BLaER1 (cell line): ENCODE measurements around the gene SAMD5.
A peak's percentile ranks its signal among the peaks of the same experiment; 100 is the strongest.

Source experiments
- H3K27ac ChIP-seq: shearing (Covaris generic); formaldehyde crosslinking; 2 replicates; pipeline ENCODE4 v1.8.1; 2022
- H3K27me3 ChIP-seq: shearing (Covaris generic); formaldehyde crosslinking; 2 replicates; pipeline ENCODE4 v1.8.1; 2022
- H3K36me3 ChIP-seq: shearing (Covaris generic); formaldehyde crosslinking; 2 replicates; pipeline ENCODE4 v1.8.1; 2022
- H3K4me1 ChIP-seq: shearing (Covaris generic); formaldehyde crosslinking; 2 replicates; pipeline ENCODE4 v1.8.1; 2022
- H3K4me2 ChIP-seq: shearing (Covaris generic); formaldehyde crosslinking; 2 replicates; pipeline ENCODE4 v1.8.1; 2022
- H3K4me3 ChIP-seq: shearing (Covaris generic); formaldehyde crosslinking; 2 replicates; pipeline ENCODE4 v1.8.1; 2022
- H3K9ac ChIP-seq: shearing (Covaris generic); formaldehyde crosslinking; 2 replicates; pipeline ENCODE4 v1.8.1; 2022
- H3K9me3 ChIP-seq: shearing (Covaris generic); formaldehyde crosslinking; 2 replicates; pipeline ENCODE4 v1.8.1; 2022
- H4K20me1 ChIP-seq: shearing (Covaris generic); formaldehyde crosslinking; 2 replicates; pipeline ENCODE4 v1.8.1; 2022
- Cebpa-rat ChIP-seq: shearing (Covaris generic); IDR thresholded peaks from 2 replicates; pipeline ENCODE4 v1.8.1; 2022

SAMD5 gene

DNA sequence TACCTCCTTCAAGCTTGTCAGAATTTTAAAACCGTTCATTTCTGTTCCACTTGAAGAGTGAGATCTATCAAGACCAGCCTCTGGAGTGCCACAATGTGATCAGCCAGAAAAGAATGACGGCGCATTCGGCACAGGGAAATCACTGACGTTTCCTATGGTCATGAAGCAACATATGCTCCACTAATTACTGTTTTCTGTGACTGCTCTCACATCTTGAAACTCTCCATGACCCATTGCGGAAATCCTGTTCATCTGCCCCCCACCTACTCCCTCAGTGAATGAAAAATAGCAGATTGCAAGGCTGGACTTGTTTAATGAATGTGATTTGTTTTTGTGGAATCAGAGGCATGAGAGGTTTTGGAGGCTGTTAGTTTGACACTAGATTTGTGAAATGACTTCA, 53.2 kb downstream of the SAMD5 start:
- no peaks in the 10 kb centered on the region for H3K36me3 ChIP-seq
- no peak overlapping the region for H3K27ac ChIP-seq
- no peak overlapping the region for H3K9ac ChIP-seq
- H3K27me3 ChIP-seq: no peaks in the 10 kb centered on the region
- peaks cover 8% of the 10 kb centered on the region; the same call in 1 of the 2 replicates for H3K4me1 ChIP-seq
- H3K4me2 ChIP-seq: 0 out of 2 replicates have a peak overlapping the region, but pooled peaks have one; percentile 13
- H4K20me1 ChIP-seq: no peaks in the 10 kb centered on the region
- H3K9me3 ChIP-seq: no peaks in the 10 kb centered on the region
- no peak for TF ChIP-seq Cebpa-rat
- no peak overlapping the region for H3K4me3 ChIP-seq

GRCh38 chr6:147563472-147563871, 55.0 kb downstream of the SAMD5 start:
- no peak for TF ChIP-seq Cebpa-rat
- Histone ChIP-seq H3K9me3 (no peaks in the 10 kb centered on the region), H3K4me2 (no peak overlapping the region), H3K27ac (no peak overlapping the region), H3K27me3 (no peaks in the 10 kb centered on the region), H3K4me3 (no peak overlapping the region), H3K9ac (no peak overlapping the region), H3K4me1 (peaks cover 8% of the 10 kb centered on the region; the same call in 1 of the 2 replicates), H4K20me1 (no peaks in the 10 kb centered on the region), H3K36me3 (no peaks in the 10 kb centered on the region)

GRCh38 chr6:147564556-147564955, 56.1 kb downstream of the SAMD5 start:
- no peaks in the 10 kb centered on the region for H3K36me3 ChIP-seq
- H3K9me3 ChIP-seq: no peaks in the 10 kb centered on the region
- no peak for TF ChIP-seq Cebpa-rat

DNA sequence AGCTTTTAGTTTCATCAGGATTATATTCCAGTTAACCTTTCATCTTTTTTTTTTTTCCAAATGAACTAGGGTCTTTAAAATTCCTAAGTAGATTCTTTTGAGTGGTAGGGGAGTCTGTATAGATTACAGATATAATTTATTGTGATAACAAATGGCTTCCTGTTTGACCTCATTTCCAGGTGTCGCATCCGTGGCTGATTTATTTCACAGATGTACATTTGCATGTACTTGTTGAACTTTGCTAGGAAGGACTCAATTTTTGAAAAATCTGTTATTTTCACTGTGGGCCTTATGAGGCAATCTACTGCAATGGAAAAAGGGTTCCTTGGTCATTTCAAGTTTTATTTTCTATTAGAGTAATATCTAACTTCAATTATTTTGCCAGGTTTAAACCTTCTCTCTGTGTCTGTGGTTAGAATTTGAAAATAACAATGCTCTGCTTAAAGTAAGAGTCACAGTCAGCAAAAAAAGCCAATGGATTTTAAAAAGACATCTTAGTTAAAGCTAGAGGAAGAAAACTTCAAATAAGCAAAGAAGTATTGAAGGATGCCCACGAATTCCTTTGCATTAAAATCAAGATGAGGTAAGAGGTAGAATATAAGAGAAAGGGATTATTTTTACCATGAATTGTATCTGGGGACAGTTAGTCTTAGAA, 57.9 kb downstream of the SAMD5 start:
- no peak for TF ChIP-seq Cebpa-rat
- H3K36me3 ChIP-seq: no peaks in the 10 kb centered on the region
- H3K27ac ChIP-seq: no peak overlapping the region
- H3K4me1 ChIP-seq: peaks cover 5% of the 10 kb centered on the region; the same call in 1 of the 2 replicates
- H4K20me1 ChIP-seq: no peaks in the 10 kb centered on the region
- H3K9ac ChIP-seq: no peak overlapping the region
- H3K4me2 ChIP-seq: no peak overlapping the region
- no peaks in the 10 kb centered on the region for H3K9me3 ChIP-seq
- no peaks in the 10 kb centered on the region for H3K27me3 ChIP-seq
- no peak overlapping the region for H3K4me3 ChIP-seq

More at GRCh38 chr6:147564556-147564955, 56.1 kb downstream of the SAMD5 start:
- no peaks in the 10 kb centered on the region for H4K20me1 ChIP-seq
- no peak overlapping the region for H3K4me3 ChIP-seq
- no peak overlapping the region for H3K27ac ChIP-seq
- H3K9ac ChIP-seq: no peak overlapping the region
- peaks cover 8% of the 10 kb centered on the region; the same call in 1 of the 2 replicates for H3K4me1 ChIP-seq
- no peaks in the 10 kb centered on the region for H3K27me3 ChIP-seq
- H3K4me2 ChIP-seq: no peak overlapping the region

GRCh38 chr6:147567141-147567805, 58.8 kb downstream of the SAMD5 start:
- H3K9me3 ChIP-seq: no peaks in the 10 kb centered on the region
- H3K4me3 ChIP-seq: no peak overlapping the region

GRCh38 chr6:147569788-147570187, 61.3 kb downstream of the SAMD5 start:
- Histone ChIP-seq H3K27ac (no peak overlapping the region), H3K9ac (no peak overlapping the region), H3K36me3 (no peaks in the 10 kb centered on the region), H3K4me2 (no peak overlapping the region), H3K4me1 (no peaks in the 10 kb centered on the region), H3K4me3 (no peak overlapping the region), H4K20me1 (no peaks in the 10 kb centered on the region), H3K9me3 (no peaks in the 10 kb centered on the region), H3K27me3 (no peaks in the 10 kb centered on the region)
- TF ChIP-seq Cebpa-rat: no peak

More at GRCh38 chr6:147567141-147567805, 58.8 kb downstream of the SAMD5 start:
- no peak overlapping the region for H3K9ac ChIP-seq
- no peak for TF ChIP-seq Cebpa-rat
- no peaks in the 10 kb centered on the region for H3K4me1 ChIP-seq
- H3K27me3 ChIP-seq: no peaks in the 10 kb centered on the region
- no peak overlapping the region for H3K27ac ChIP-seq
- no peaks in the 10 kb centered on the region for H4K20me1 ChIP-seq
- no peaks in the 10 kb centered on the region for H3K36me3 ChIP-seq
- H3K4me2 ChIP-seq: no peak overlapping the region

DNA sequence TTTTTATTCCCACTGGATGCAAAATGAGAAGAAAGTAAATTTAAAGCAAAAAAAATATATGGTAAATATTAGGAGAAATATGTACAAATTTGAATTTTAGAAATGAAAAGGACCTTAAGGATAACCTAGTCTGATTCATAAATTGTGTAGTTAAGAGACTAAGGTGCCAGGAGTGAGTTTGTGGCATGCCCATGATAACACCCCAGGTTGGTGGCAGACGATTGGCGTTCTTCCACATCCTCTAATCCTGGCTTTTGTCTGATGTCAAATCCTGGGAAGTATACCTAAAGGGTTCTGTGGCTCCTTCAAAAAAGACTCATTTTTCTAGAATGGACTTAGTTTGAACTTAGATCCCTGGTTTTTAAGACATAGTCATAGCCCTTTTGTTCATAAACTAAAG, 62.2 kb downstream of the SAMD5 start:
- Histone ChIP-seq H4K20me1 (no peaks in the 10 kb centered on the region), H3K27ac (no peak overlapping the region), H3K4me1 (no peaks in the 10 kb centered on the region), H3K9me3 (no peaks in the 10 kb centered on the region), H3K9ac (no peak overlapping the region), H3K4me3 (no peak overlapping the region), H3K36me3 (no peaks in the 10 kb centered on the region), H3K27me3 (no peaks in the 10 kb centered on the region), H3K4me2 (no peak overlapping the region)
- no peak for TF ChIP-seq Cebpa-rat

- Histone ChIP-seq H3K4me1 (no peaks in the 10 kb centered on the region), H3K4me2 (no peak overlapping the region), H3K27me3 (no peaks in the 10 kb centered on the region), H3K9me3 (no peaks in the 10 kb centered on the region), H3K27ac (no peak overlapping the region), H4K20me1 (no peaks in the 10 kb centered on the region), H3K4me3 (no peak overlapping the region), H3K9ac (no peak overlapping the region), H3K36me3 (no peaks in the 10 kb centered on the region)
- no peak for TF ChIP-seq Cebpa-rat
Measured at GRCh38 chr6:147577488-147577887, 69.0 kb downstream of the SAMD5 start.

- Histone ChIP-seq H3K27me3 (no peaks in the 10 kb centered on the region), H3K9ac (no peak overlapping the region), H3K4me3 (no peak overlapping the region), H4K20me1 (no peaks in the 10 kb centered on the region), H3K4me1 (no peaks in the 10 kb centered on the region), H3K9me3 (no peaks in the 10 kb centered on the region), H3K36me3 (no peaks in the 10 kb centered on the region), H3K27ac (no peak overlapping the region), H3K4me2 (no peak overlapping the region)
- TF ChIP-seq Cebpa-rat: no peak
Measured at GRCh38 chr6:147578159-147578558, 69.7 kb downstream of the SAMD5 start.

DNA sequence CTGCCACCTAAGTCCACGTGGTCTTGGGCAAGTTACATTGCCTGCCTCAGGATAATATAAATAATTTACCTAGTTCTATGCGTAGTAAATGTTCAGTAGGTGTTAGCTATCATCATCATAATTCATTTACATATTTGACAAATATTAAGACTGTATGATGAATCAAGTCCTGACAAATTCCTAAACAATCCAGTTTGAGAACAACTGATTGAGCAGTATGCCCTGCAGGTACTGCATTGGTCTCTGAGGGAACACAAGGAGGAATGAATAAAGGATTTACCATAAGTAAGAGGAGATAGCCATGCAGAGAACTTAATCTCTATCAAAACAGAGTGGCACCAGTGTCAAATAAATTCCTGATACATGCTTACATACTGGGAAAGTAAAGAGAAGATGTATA, 70.4 kb downstream of the SAMD5 start:
- Histone ChIP-seq H3K36me3 (no peaks in the 10 kb centered on the region), H3K4me3 (no peak overlapping the region)
- no peak for TF ChIP-seq Cebpa-rat

More for the DNA sequence above, 70.4 kb downstream of the SAMD5 start:
- Histone ChIP-seq H3K27me3 (no peaks in the 10 kb centered on the region), H3K4me2 (no peak overlapping the region), H3K4me1 (no peaks in the 10 kb centered on the region), H4K20me1 (no peaks in the 10 kb centered on the region), H3K9ac (no peak overlapping the region), H3K9me3 (no peaks in the 10 kb centered on the region), H3K27ac (no peak overlapping the region)
